ENCODE measurements around the gene SEMA3B.
"Not testable (repeated sequence)": the region's sequence is repeated elsewhere in the genome, so short reads cannot be mapped to it uniquely, and the experiment has no call there.

The SEMA3B gene

GRCh38 chr3:50268703-50269451, at the start of gene SEMA3B:
TSS of gene SEMA3B (plus strand) at chr3:50269147. CDS start at chr3:50269241, 94 bp downstream.
- DNase-seq (ENCODE audit: low read depth in 3 of 3), result no peak

DNA sequence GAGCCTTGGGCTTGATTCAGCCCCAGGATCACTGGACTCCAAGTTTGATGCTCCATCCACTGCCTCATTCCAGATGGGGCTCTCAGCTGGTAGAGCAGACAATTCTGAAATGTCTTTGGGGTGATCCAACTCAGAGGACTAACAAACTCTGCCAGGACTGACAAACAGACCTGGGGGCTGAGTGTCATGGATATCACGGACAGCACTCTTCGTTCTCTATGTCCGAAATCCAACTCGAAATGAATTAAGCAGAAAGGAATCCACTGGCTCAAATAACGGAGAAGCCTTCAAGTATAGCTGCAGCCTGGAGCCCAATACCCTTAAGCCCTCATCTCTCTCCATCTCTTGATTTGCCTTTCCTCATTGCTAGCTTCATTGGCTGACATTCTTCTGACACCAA, 49.7 kb upstream of the SEMA3B start:
- no peak for DNase-seq (ENCODE audit: low read depth in 3 of 3)

DNA sequence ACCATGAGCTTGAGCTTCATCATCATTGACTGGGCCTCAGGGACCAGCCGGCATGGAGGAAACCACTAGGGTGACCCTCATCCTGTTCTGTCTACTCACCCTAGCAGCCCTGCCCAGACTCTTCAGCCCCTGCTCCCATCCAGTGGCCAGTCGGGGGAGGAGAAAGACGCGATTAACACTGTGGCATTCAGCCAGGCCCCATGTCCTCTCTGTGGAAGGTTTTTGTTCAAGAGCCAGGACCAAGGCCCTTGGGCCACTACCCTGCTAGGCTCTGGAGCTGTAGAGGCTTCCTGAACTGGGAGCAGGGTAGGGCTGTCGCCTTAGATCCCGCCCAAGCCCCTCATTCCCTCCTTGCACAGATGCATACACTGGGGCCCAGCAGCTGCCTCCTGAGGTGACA, 48.8 kb upstream of the SEMA3B start:
- no peak for DNase-seq (ENCODE audit: low read depth in 3 of 3)

DNA sequence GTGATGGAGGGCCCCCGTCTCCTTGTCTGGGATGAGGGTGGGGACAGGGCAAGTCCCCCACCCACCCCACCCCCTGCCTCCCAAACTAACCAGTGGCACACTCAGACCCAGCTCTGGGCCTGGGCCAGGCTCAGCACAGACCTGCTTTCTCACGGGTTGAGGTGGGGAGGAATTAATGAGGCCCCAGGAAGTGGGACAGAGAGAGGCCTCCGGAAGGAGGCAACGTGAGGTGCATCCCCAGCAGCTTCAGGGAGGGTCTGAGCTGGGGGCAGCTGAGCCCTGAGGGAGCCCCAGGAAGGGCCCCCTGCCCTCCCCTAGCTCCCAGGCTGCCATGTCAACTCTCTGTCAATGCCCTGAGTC, 47.9 kb upstream of the SEMA3B start:
- DNase-seq (ENCODE audit: low read depth in 3 of 3), result no peak

DNA sequence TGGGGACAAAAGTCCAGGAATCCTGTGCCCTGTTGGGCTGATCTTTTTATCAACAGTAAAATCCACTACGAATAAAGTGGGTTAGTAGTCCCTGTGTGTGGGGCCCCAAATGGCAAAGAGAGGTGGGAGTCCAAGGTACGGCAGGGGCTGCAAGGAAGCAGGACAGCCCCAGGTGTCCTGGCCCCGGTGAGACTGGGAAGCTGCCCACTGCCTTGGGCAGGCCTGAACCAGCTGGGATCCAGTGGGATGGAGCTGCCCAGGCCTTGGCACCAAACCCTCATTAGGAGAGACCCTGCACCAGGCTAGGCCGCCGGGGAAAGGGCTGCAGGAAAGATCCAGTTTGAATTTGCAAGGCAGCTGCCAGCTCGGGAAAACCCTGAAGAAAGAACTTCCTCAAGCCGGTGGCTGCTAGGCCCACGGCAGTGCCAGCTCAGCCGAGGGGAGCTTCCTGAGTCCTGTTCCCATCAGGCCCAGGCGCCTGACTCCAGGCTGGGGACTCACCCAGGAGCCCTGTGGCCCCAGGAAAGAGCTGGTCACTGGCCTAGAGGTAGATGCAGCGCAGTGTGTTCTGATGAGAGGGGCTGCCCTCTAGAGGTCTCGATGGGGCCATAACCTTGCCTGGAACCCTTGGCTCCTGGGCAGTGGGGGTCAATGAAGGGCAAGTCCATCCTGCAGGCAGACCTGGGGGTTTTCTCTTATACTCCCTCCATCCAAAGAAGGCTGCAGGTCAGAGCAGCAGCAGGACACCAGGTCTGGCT, 47.4 kb upstream of the SEMA3B start:
- DNase-seq (ENCODE audit: low read depth in 3 of 3), result no peak

DNA sequence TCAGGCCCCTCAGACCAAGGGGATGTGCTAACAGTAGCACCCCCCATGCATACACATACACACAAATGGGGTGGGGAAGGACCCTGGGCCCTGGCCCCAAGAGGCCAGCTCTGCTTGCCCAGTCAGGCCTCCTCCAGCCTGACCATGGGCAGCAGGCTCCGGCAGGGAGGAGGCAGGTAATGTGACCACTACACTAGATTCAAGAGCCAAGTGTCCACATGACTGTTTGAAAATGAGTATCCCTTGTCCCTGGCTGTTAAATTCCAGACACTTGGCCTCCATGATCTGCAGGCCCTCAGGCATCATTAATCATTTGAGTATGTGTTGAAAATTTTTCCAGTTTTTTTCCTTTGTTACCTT, 46.8 kb upstream of the SEMA3B start:
- DNase-seq (ENCODE audit: low read depth in 3 of 3), result no peak

DNA sequence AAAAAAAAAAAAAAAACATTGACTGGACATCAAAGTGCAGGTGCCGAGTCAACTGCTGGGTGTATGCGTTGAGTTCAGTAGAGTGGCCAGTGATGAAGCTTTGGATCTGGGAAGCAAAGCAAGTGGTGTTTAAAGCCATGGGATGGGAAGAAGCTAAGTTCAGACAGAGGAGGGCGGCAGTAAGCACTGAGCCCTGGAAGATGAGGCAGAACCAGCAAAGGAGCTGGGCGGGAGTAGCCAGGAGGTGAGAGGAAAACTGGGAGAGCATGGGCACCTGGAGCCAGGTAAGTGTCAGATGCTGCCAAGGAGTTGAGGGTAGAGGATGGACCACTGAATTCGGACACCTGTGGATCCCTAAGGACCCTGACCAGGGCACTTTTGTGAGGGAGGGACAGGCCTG, 44.3 kb upstream of the SEMA3B start:
- DNase-seq (ENCODE audit: low read depth in 3 of 3), result no peak

- DNase-seq (ENCODE audit: low read depth in 3 of 3), result peak in 1 of 3 experiments; percentile 30
Measured at GRCh38 chr3:50226888-50227389, 42.0 kb upstream of the SEMA3B start.

GRCh38 chr3:50227390-50228183, 41.4 kb upstream of the SEMA3B start:
- peak; percentile 78 to 89 (median 82) for DNase-seq (ENCODE audit: low read depth in 3 of 3)

DNA sequence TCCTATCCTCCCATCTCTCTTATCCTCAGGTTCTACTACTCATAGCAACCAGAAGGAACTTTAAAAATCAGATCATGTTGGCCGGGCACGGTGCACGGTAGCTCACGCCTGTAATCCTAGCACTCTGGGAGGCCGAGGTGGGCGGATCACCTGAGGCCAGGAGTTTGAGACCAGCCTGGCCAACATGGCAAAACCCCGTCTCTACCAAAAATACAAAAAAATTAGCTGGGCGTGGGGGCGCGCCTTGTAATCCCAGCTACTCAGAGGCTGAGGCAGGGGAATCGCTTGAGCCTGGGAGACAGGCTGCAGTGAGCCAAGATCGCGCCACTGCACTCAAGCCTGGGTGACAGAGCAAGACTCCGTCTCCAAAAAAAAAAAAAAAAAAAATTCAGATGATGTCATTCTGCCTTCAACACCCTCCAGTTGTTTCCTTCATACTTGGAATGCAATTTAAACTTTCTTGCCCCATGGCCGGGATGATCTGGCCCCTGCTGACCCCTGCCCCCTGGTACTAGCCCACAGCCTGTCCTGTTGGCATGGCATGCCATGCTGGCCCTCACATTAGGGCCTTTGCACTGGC, 40.7 kb upstream of the SEMA3B start:
- not testable (repeated sequence) for DNase-seq (ENCODE audit: low read depth in 3 of 3)

DNA sequence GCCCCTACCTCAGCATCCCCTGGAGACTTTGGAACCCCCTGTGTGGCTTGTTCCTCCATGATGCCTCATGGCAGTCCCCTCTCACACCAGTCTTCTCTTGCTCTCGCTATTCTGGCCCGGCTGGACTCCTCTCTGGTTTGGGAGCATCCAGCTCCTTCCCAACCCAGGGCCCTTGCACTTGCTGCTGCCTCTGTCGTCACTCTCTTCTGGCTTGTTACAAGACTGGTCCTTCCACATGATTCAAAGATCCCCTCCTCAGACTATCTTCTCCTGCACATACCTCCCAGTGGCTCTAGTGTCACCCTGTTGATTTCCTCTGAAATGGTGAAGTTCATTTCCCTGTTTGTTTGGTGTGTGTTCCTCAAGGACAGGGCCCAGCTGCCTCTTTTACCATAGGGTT, 39.5 kb upstream of the SEMA3B start:
- no peak for DNase-seq (ENCODE audit: low read depth in 3 of 3)

DNA sequence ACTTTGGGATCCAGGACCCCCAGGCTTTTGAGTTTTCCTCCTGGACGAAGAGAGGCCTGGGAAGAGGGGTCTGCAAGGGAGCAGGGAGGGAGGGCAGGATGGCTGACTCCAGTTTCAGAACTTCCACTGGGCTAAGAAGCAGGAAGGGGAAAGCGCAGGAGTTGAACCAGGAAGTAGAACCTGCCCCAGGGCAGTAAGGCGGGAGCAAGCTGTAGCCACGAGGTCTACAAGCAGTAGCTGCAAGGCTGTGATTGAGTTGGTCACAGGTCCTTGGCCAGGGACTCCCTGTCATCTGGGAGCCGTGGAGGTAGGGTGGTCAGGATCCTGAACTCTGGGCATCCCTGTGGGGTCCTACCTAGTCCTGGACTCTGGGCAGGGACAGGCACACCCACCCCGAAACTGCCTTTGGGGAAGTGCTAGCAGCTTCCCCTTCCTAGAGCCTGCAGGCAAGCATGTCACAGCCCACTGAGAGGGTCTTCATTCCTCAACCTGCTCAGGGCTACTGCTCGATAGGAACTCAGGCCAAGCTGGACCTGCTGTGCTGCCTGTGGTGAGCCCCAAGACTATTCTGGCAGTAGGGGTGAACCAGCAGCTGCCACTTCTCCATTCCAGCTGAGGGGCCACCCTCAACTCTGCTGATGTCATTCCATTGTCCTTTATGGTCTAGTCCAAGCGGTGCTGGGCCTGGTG, 38.7 kb upstream of the SEMA3B start:
- DNase-seq (ENCODE audit: low read depth in 3 of 3), result no peak

- no peak for DNase-seq (ENCODE audit: low read depth in 3 of 3)
Measured at GRCh38 chr3:50230794-50231125, 38.2 kb upstream of the SEMA3B start.

DNA sequence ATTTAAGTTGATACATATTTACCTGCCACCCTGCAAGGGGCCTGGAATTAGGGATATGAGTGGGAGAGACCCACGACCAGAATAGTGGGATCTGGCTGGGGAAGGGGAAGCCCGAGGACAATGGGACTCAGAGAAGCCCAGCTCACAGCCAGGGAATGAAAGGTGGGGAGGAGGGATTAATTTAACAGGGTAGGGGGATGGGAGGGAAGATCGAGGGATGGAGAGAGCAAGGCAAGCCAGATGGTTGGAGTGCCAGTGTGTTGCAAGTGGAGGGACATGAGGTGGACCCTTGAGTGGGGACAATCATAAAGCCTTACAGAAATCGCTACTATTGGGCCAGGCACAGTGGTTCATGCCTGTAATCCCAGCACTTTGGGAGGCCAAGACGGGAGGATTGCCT, 37.4 kb upstream of the SEMA3B start:
- DNase-seq (ENCODE audit: low read depth in 3 of 3), result no peak

DNA sequence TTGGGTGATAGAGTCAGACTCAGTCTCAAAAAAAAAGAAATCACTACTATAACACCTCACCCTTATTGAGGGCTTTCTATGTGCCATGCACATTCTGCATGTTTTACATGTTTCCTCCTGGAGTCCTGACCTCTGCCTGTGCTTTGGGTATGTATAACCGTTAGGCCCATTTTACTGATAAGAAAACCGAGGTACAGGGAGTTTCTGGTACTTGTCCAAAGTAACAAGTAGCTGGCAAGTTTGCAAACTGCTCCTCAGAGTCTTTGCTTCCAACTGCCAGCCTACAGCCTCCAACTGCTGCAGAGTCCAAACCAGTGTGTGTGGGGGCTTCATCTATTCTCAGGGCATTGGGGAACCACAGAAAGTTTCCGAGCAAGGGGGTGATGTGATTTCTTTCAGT, 36.6 kb upstream of the SEMA3B start:
- DNase-seq (ENCODE audit: low read depth in 3 of 3), result no peak

- no peak for DNase-seq (ENCODE audit: low read depth in 3 of 3)
Measured at GRCh38 chr3:50233176-50233575, 35.8 kb upstream of the SEMA3B start.

DNA sequence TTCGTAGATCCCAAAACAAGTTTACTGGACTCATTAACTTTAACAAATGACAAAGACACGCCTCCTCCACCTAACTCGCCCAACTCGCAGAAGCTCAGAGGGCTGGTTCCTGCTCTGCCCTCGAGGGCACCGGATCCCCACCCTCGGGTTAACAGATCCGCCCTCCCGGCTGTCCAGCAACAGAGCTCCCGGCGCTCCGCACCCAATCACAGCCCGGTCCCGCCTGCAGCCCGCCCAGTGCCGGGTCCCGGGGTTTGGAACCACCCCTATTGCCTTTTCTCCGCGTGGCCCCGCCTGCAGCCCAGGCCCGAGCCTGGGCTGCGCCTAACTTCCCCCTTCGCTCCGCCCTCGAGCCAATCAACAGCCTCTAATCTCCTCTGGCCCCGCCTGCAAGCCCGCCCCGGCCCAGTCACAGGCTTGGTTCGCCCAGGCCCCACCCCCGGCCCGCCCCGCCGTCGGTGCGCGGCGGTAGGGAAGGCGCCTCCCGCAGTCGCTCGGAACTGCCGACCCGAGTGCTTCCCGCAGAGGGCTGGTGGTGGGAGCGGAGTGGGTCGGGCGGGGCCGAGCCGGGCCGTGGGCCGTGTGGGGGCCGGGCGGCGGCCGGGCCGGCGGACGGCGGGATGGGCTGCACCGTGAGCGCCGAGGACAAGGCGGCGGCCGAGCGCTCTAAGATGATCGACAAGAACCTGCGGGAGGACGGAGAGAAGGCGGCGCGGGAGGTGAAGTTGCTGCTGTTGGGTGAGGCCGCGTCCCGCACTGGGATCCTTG, 33.0 kb upstream of the SEMA3B start, which contains the start of gene GNAI2:
GNAI2 (plus strand) TSS at position 489 of the 768 bp plus-strand sequence; CDS start at position 621, 132 bp downstream.
- peak; percentile 98 to 99 (median 99) for DNase-seq (ENCODE audit: low read depth in 3 of 3)

DNA sequence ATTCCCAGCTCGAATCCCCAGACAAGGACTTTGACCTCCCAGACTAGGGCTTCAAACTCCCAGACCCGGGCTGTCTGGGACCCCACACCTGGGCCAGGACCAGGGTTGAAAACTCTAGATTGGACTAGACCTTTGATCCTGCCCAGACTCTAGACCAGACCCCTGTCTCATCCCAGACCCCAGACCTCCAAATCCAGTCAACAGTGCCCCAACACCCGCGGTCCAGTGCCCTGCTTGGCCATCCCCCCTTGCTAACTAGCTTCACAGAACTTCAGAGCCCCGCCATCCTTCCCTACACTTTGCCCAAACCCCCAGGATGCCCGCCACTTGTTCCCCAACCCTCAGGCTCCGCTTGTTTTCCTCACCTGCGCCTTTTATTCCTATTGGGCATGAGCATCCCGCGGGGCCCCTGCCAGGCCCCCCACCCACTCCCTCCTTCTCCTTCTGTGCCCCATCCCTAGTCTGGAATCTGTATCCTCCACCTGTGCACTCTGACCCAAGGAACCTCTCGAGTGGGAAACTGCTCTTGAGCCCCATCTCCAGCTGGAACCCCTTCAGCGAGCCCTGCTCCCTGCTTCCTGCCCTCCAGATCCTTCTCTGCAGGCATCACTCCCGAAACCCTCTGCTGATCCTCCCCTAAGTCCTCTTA, 32.3 kb upstream of the SEMA3B start:
- DNase-seq (ENCODE audit: low read depth in 3 of 3), result no peak

DNA sequence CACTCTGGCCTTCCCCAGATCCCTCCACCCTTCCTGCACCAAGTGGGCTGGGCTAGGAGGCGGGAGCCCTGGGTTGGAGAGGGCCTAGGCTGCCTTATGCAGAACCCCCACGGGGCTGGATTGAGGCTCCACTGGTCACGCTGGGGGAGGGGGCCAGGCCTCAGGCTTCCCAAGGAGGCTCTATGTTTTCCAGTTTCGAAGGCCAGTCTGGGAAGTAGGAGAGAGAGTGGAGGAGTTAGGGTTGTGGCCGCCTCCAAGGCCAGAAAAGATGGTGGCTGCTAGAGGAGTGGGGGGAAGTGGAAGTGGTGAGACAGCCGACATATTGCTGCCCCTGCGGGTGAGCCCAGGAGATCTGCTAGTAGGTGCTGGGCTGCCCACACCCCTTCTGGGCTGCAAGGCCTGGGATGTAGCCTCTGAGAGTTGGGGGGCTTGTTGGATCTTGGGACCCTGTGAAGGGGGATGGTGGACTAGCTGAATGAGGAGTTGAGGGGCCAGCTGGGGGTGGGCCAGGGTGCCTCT, 31.8 kb upstream of the SEMA3B start:
- DNase-seq (ENCODE audit: low read depth in 3 of 3), result no peak

Measured in stimulated activated CD4-positive, alpha-beta T cell treated with anti-CD3 and anti-CD28 coated beads, TNF-alpha, amount 100 ng/mL, for 24 hours (primary cell).